OCI-LY3 (cell line): Measurements from ENCODE around the gene GLCE.

Experiments used
- CTCF ChIP-seq: fragments of 200-600, 300-600 bp; sonication (generic); IDR thresholded peaks from 2 replicates; pipeline ENCODE4 v1.5.1; 2014; ENCODE audit warnings: antibody characterized with exemption, low read length, low read depth
- EZH2phosphoT487 ChIP-seq: fragments of 200-600 bp; shearing (Covaris generic); IDR thresholded peaks from 2 replicates; pipeline ENCODE4 v1.6.1; 2018; ENCODE audit warnings: antibody characterized with exemption, mixed run types, low read depth

GRCh38 chr15:69190091-69190490 lies 29.7 kb downstream of the GLCE start:
- TF ChIP-seq CTCF = no peak
- no peak for TF ChIP-seq EZH2phosphoT487
